ENCODE data around the gene KRTAP12-1.

The KRTAP12-1 gene

GRCh38 chr21:44723177-44724131 is 41.5 kb upstream of the KRTAP12-1 start:
- no peak overlapping the region for H3K4me3 ChIP-seq (ENCODE audit: low read depth, low read length)
- H3K36me3 ChIP-seq, result no peaks in the 10 kb centered on the region
- peaks cover 6% of the 10 kb centered on the region for H3K9me3 ChIP-seq (ENCODE audit: severe bottlenecking)
- no peak for DNase-seq
- H3K27me3 ChIP-seq (ENCODE audit: insufficient read depth, low read depth, severe bottlenecking), result no peaks in the 10 kb centered on the region
- TF ChIP-seq CTCF (IDR thresholded peaks at IDR 0.05; ENCODE audit: low read depth, low read length), result no peak
- no peak overlapping the region for H3K27ac ChIP-seq

- no peaks in the 10 kb centered on the region for H3K27me3 ChIP-seq (ENCODE audit: insufficient read depth, low read depth, severe bottlenecking)
- no peak for DNase-seq
- no peak overlapping the region for H3K4me3 ChIP-seq (ENCODE audit: low read depth, low read length)
- H3K27ac ChIP-seq, result no peak overlapping the region
- no peak for TF ChIP-seq CTCF (IDR thresholded peaks at IDR 0.05; ENCODE audit: low read depth, low read length)
- H3K36me3 ChIP-seq, result no peaks in the 10 kb centered on the region
- H3K9me3 ChIP-seq (ENCODE audit: severe bottlenecking), result peaks cover 6% of the 10 kb centered on the region
Measured at GRCh38 chr21:44722731-44723130, 40.8 kb upstream of the KRTAP12-1 start.

GRCh38 chr21:44720170-44720569 is 38.2 kb upstream of the KRTAP12-1 start:
- no peaks in the 10 kb centered on the region for H3K36me3 ChIP-seq
- no peaks in the 10 kb centered on the region for H3K27me3 ChIP-seq (ENCODE audit: insufficient read depth, low read depth, severe bottlenecking)
- no peak for TF ChIP-seq CTCF (IDR thresholded peaks at IDR 0.05; ENCODE audit: low read depth, low read length)
- H3K4me3 ChIP-seq (ENCODE audit: low read depth, low read length), result no peak overlapping the region
- no peak for DNase-seq
- H3K9me3 ChIP-seq (ENCODE audit: severe bottlenecking), result peaks cover 6% of the 10 kb centered on the region
- no peak overlapping the region; the same call in 1 of the 2 replicates for H3K27ac ChIP-seq

- Histone ChIP-seq H3K27ac (no peak overlapping the region), H3K4me3 (ENCODE audit: low read depth, low read length) (no peak overlapping the region), H3K9me3 (ENCODE audit: severe bottlenecking) (peaks cover 3% of the 10 kb centered on the region), H3K27me3 (ENCODE audit: insufficient read depth, low read depth, severe bottlenecking) (no peaks in the 10 kb centered on the region), H3K36me3 (no peaks in the 10 kb centered on the region)
- DNase-seq, result no peak
- TF ChIP-seq CTCF (IDR thresholded peaks at IDR 0.05; ENCODE audit: low read depth, low read length), result no peak
Measured at GRCh38 chr21:44718571-44718970, 36.6 kb upstream of the KRTAP12-1 start.

GRCh38 chr21:44718093-44718492 is 36.1 kb upstream of the KRTAP12-1 start:
- no peak for DNase-seq
- H3K9me3 ChIP-seq (ENCODE audit: severe bottlenecking), result no peaks in the 10 kb centered on the region
- no peak for TF ChIP-seq CTCF (IDR thresholded peaks at IDR 0.05; ENCODE audit: low read depth, low read length)
- no peaks in the 10 kb centered on the region for H3K36me3 ChIP-seq
- H3K27me3 ChIP-seq (ENCODE audit: insufficient read depth, low read depth, severe bottlenecking), result no peaks in the 10 kb centered on the region
- H3K27ac ChIP-seq, result no peak overlapping the region
- no peak overlapping the region for H3K4me3 ChIP-seq (ENCODE audit: low read depth, low read length)
